Tibial artery (tissue), 4 donors: Measurements from ENCODE around the gene TEKT3.

Source experiments
- DNase-seq, 2 donors: peaks; one replicate each; pipeline ENCODE4 v3.0.0-alpha.2; 2019
- H3K27ac ChIP-seq, 2 donors: fragments of 200-600 bp; sonication (generic) in 1 of 2; 1 replicate in 1 of 2; 2 replicates in 1 of 2; pipeline ENCODE4 v1.5.1; 2018 to 2019; ENCODE audit warnings: mild to moderate bottlenecking in 1 of 2
- H3K27me3 ChIP-seq, 2 donors: fragments of 200-600 bp; sonication (generic) in 1 of 2; one replicate each; pipeline versions ENCODE4 v1.5.1 to v1.6.0; 2016 to 2019
- H3K36me3 ChIP-seq, 3 donors: fragments of 200-600 bp; sonication (generic) in 2 of 3; one replicate each; pipeline ENCODE4 v1.5.1; 2016 to 2019; ENCODE audit warnings: mild to moderate bottlenecking in 2 of 3
- H3K4me1 ChIP-seq, 4 donors: fragments of 200-600 bp; sonication (generic) in 2 of 4; 1 replicate in 3 of 4; 2 replicates in 1 of 4; pipeline ENCODE4 v1.5.1; 2016 to 2019
- H3K4me3 ChIP-seq, 2 donors: fragments of 200-600 bp; sonication (generic) in 1 of 2; 1 replicate in 1 of 2; 2 replicates in 1 of 2; pipeline ENCODE4 v1.5.1; 2018 to 2019; ENCODE audit warnings: mild to moderate bottlenecking in 2 of 2
- H3K9me3 ChIP-seq, 3 donors: fragments of 200-600 bp; sonication (generic) in 1 of 3; one replicate each; pipeline ENCODE4 v1.5.1; 2016 to 2019
- intact Hi-C: fragments of 100-400 bp; cut with DNase I; formaldehyde crosslinking; loops from one replicate; pipeline ENCODE4 v1.15.0; 2023; ENCODE audit warnings: low total_unique reads
- TF ChIP-seq, protein P1 (sequence below), 2 experiments: fragments of 200-600 bp in 1 of 2; fragments of 450-650 bp in 1 of 2; IDR thresholded peaks; one replicate each; pipeline ENCODE4 v1.5.1; 2017 to 2019; ENCODE audit warnings: antibody characterized with exemption in 2 of 2, mild to moderate bottlenecking in 1 of 2, moderate library complexity in 1 of 2

TEKT3 gene

DNA sequence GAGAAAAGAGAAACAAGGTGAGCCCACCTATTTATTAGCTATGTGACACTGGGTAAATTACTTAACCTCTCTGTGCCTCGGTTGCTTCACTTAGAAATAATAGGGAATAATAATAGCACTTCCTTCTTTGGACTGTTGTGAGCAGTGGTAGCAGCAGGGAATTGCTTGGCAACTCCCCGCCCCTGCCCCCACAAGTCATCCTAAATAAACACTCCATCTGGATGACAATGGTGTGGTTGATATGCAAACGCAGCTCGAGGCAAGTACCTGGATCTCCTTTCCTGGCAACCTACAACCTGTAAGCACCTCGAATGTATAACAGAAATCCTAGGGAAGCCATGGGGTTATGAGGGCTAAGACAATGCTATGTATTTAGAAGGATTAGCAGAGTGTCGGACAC lies 9.1 kb downstream of the TEKT3 start:
- DNase-seq, result no peak
- TF ChIP-seq, protein P1, sequence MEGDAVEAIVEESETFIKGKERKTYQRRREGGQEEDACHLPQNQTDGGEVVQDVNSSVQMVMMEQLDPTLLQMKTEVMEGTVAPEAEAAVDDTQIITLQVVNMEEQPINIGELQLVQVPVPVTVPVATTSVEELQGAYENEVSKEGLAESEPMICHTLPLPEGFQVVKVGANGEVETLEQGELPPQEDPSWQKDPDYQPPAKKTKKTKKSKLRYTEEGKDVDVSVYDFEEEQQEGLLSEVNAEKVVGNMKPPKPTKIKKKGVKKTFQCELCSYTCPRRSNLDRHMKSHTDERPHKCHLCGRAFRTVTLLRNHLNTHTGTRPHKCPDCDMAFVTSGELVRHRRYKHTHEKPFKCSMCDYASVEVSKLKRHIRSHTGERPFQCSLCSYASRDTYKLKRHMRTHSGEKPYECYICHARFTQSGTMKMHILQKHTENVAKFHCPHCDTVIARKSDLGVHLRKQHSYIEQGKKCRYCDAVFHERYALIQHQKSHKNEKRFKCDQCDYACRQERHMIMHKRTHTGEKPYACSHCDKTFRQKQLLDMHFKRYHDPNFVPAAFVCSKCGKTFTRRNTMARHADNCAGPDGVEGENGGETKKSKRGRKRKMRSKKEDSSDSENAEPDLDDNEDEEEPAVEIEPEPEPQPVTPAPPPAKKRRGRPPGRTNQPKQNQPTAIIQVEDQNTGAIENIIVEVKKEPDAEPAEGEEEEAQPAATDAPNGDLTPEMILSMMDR (IDR thresholded peaks at IDR 0.05), result no peak
- Histone ChIP-seq H3K4me1 (no peaks in the 10 kb centered on the region), H3K9me3 (peaks cover 0 to 8% (median 5%) of the 10 kb centered on the region in 3 donors), H3K27me3 (no peaks in the 10 kb centered on the region), H3K27ac (no peak overlapping the region), H3K36me3 (no peaks in the 10 kb centered on the region), H3K4me3 (no peak overlapping the region)
- intact Hi-C loops, result no loop called here

DNA sequence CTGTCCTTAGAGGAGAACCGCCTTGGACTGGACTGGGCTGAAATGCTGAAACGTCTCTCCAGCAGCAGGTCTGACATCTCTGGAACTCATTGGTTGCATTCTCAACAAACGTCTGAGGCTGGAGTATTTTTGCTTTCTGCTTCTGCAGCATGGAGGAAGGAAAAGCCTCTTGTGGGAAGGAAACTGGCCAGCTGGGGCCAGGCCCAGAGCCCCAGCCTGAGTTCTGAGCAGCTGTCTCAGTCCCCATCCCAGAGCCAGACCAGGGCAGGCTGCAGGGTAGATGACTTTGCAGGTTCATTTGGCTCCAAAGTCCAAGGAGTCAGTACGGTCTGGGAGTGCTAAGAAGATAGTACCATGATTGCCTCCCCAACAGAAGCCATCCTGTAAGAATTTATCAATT lies 18.3 kb downstream of the TEKT3 start:
- Histone ChIP-seq H3K27ac (no peak overlapping the region), H3K9me3 (no peaks in the 10 kb centered on the region), H3K4me1 (no peaks in the 10 kb centered on the region), H3K27me3 (no peaks in the 10 kb centered on the region), H3K36me3 (no peaks in the 10 kb centered on the region), H3K4me3 (no peak overlapping the region)
- TF ChIP-seq, protein P1 (IDR thresholded peaks at IDR 0.05), result no peak
- DNase-seq, result no peak
- intact Hi-C loops, result no loop called here

DNA sequence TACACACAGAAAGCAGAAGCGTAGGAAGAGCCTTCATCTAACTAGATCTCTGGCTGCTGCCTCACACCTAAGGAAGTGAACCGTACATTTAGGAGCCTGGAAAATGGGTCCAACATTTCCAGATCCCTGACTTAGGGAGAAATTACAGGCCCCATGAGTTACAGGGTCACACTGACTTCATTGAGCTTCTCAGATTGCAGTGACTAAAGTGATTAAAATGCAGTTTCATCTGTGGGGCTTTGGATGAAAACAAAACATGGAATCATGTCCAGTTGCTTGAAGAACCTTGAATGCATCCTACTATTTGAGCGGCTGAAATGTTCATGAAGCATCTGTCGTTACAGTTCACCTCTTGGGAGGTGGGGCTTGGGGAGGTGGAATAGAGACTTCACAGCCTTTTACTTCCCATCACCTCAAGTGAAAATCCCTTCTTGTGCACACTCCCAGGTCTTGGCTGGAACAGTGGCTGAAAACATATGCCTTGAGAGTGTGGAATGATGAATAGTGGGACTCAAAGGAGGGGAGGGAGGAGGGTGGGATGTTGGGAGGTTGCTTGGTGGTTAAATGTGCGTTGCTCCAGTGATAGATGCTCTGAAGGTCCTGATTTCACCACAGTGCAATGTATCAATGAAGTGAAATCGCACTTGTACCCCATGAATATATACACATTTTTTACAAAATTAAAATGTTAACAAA lies 19.7 kb downstream of the TEKT3 start:
- no peak for DNase-seq

DNA sequence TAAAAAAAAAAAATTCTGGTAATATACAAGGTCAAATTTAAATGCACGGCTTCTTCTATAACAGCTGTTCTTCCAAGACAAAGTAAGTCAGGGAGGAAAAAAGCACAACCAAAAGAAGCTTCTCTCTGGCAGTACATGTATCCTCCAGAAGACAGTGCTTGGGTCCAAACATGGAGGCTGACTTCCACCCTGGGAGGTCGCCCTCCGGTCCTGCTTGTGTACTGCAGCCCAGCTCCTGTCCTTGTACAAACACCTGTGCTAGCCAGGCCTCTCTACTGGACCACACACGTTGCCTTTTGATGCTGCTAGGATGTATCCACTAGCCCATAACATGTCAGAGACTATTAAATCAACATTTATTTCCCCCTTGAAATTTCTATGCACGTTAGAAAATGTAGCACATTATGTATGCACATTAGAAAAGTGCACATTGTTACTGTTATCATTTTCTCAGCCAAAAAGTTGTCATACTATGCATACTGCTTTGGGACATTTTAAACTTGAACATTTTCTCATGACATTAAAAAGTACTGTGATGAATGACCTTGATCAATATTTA lies 21.9 kb downstream of the TEKT3 start:
- TF ChIP-seq, protein P1 (IDR thresholded peaks at IDR 0.05), result no peak
- intact Hi-C loops, result no loop called here
- DNase-seq, result no peak

More for the DNA sequence above, 19.7 kb downstream of the TEKT3 start:
- intact Hi-C loops, result no loop called here
- TF ChIP-seq, protein P1 (IDR thresholded peaks at IDR 0.05), result no peak
- Histone ChIP-seq H3K27me3 (no peaks in the 10 kb centered on the region), H3K36me3 (no peaks in the 10 kb centered on the region), H3K27ac (no peak overlapping the region), H3K4me1 (no peaks in the 10 kb centered on the region), H3K4me3 (no peak overlapping the region), H3K9me3 (no peaks in the 10 kb centered on the region)

DNA sequence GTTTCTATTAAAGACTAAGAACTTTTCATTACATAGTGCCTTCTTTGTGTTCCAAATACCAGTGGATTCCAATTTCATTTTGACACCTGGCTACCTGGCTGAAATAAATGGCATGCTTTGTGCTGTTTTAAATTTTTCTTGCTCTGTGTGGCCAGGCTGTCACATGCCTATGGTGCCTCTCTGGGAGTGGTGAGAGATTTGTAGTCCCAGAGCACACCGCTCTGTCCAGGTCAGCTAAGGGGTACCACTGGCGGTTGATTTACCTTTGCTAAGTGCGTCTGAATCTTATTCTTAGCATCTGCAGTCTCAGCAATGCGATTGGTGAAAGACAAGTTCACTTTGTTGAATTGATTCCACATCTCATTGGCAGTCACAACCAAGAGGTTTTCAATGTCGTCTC lies 29.4 kb downstream of the TEKT3 start:
- H3K4me3 ChIP-seq, result no peak overlapping the region
- intact Hi-C loops, result no loop called here
- H3K27ac ChIP-seq, result no peak overlapping the region
- TF ChIP-seq, protein P1 (IDR thresholded peaks at IDR 0.05), result no peak
- H3K4me1 ChIP-seq, result no peaks in the 10 kb centered on the region
- H3K27me3 ChIP-seq, result no peaks in the 10 kb centered on the region
- H3K9me3 ChIP-seq, result no peaks in the 10 kb centered on the region
- DNase-seq, result no peak
- no peaks in the 10 kb centered on the region for H3K36me3 ChIP-seq

More for the DNA sequence above, 21.9 kb downstream of the TEKT3 start:
- Histone ChIP-seq H3K4me1 (no peaks in the 10 kb centered on the region), H3K27ac (no peak overlapping the region), H3K4me3 (no peak overlapping the region), H3K9me3 (no peaks in the 10 kb centered on the region), H3K27me3 (no peaks in the 10 kb centered on the region), H3K36me3 (no peaks in the 10 kb centered on the region)
